OCI-LY7 (cell line): ENCODE results near the gene DIAPH3. TPM values are rescaled to one million over a fixed set of nuclear protein-coding genes. Genes with fewer than 3 reads are reported as not detected.

Experiments used
- BruUV-seq: library from RNA; stranded (reverse); fragments of 400-500 nt; replicated peaks from 2 replicates; lab custom pipeline; 2021; lab: Mats Ljungman, UMichigan
- CTCF ChIA-PET: fragments of 300-600 bp; sonication (Branson Sonifier 250); formaldehyde crosslinking; loops from one replicate; lab custom pipeline; 2022; ENCODE audit warnings: antibody characterized with exemption; ENCODE audit not compliant: unreplicated experiment; lab: Charles Lee
- POLR2A ChIA-PET: fragments of 300-600 bp; sonication (Branson Sonifier 250); formaldehyde crosslinking; loops from one replicate; lab custom pipeline; 2022; ENCODE audit warnings: antibody characterized with exemption; lab: Charles Lee
- DNase-seq: peaks from one replicate; pipeline ENCODE4 v3.0.0-alpha.2; 2015; ENCODE audit warnings: low spot score
- H2AFZ ChIP-seq: fragments of 200-600 bp; sonication (generic), shearing (Covaris generic); 2 replicates; pipeline ENCODE4 v1.6.1; 2014; ENCODE audit warnings: mild to moderate bottlenecking, antibody characterized with exemption, low read length, moderate library complexity
- H3K27ac ChIP-seq: fragments of 200-600 bp; sonication (generic); 2 replicates; pipeline ENCODE4 v1.5.1; 2014; ENCODE audit warnings: mixed run types, low read depth, mild to moderate bottlenecking, moderate library complexity, low read length, inconsistent platforms; ENCODE audit not compliant: poor library complexity, severe bottlenecking
- H3K36me3 ChIP-seq: fragments of 200-600 bp; sonication (generic); 2 replicates; pipeline ENCODE4 v1.6.1; 2014; ENCODE audit warnings: mild to moderate bottlenecking, antibody characterized with exemption, low read length, moderate library complexity, mixed read lengths; ENCODE audit not compliant: insufficient read depth
- H3K4me1 ChIP-seq: fragments of 200-600 bp; sonication (generic); 2 replicates; pipeline ENCODE4 v1.5.1; 2014; ENCODE audit warnings: mild to moderate bottlenecking, low read length; ENCODE audit not compliant: insufficient read depth, poor library complexity, severe bottlenecking
- H3K4me2 ChIP-seq: fragments of 200-600 bp; sonication (generic); 2 replicates; pipeline ENCODE4 v1.6.1; 2014; ENCODE audit warnings: mild to moderate bottlenecking, low read length
- H3K4me3 ChIP-seq: fragments of 200-600 bp; sonication (generic); 2 replicates; pipeline ENCODE4 v1.5.1; 2014; ENCODE audit warnings: mild to moderate bottlenecking, low read depth, low read length; ENCODE audit not compliant: poor library complexity, severe bottlenecking
- H3K79me2 ChIP-seq: fragments of 200-600 bp; sonication (generic); 2 replicates; pipeline ENCODE4 v1.6.1; 2016; ENCODE audit warnings: low read depth, mild to moderate bottlenecking, low read length, moderate library complexity, mixed read lengths; ENCODE audit not compliant: insufficient read depth
- H3K9me2 ChIP-seq: fragments of 200-600 bp; sonication (generic); 2 replicates; pipeline ENCODE4 v1.6.1; 2016; ENCODE audit warnings: mild to moderate bottlenecking, low read length, mixed read lengths; ENCODE audit not compliant: insufficient read depth
- H3K9me3 ChIP-seq: fragments of 200-600 bp; sonication (generic); 2 replicates; pipeline ENCODE4 v1.6.1; 2014; ENCODE audit warnings: mild to moderate bottlenecking, mixed run types, low read length, mixed read lengths
- H4K20me1 ChIP-seq: fragments of 200-600 bp; sonication (generic); 2 replicates; pipeline ENCODE4 v1.6.1; 2014; ENCODE audit warnings: mild to moderate bottlenecking, antibody characterized with exemption, low read length, moderate library complexity, mixed read lengths; ENCODE audit not compliant: insufficient read depth
- CTCF ChIP-seq: fragments of 200-600 bp; sonication (generic); conservative IDR thresholded peaks from 2 replicates; pipeline ENCODE4 v1.5.1; 2014; ENCODE audit warnings: mild to moderate bottlenecking, antibody characterized with exemption, low read length, moderate library complexity, mixed read lengths
- EZH2phosphoT487 ChIP-seq: fragments of 200-600 bp; sonication (generic); IDR thresholded peaks from 2 replicates; pipeline ENCODE4 v1.6.1; 2018; ENCODE audit warnings: low read depth, borderline replicate concordance, mild to moderate bottlenecking, mixed run types, antibody characterized with exemption, low read length, moderate library complexity, mixed read lengths
- intact Hi-C: fragments of 100-400 bp; cut with micrococcal nuclease; formaldehyde crosslinking; loops from one replicate; pipeline ENCODE4 v1.10.0; 2022; ENCODE audit not compliant: unreplicated experiment
- total RNA-seq, 2 experiments: library from RNA; depleted of rRNA in 1 of 2; stranded (reverse); fragments of >200 nt in 1 of 2; shearing (Covaris generic) in 1 of 2; gene quantifications; 2 replicates each; pipeline ENCODE4 v1.2.3, GENCODE V29; 2014 to 2022

The DIAPH3 gene
- total RNA-seq, 2 experiments from 2014 or later: 33.5 to 37.2 TPM

- CTCF ChIA-PET: no interaction called here
- no peaks in the 10 kb centered on the region for H4K20me1 ChIP-seq
- H2AFZ ChIP-seq: no peak overlapping the region
- DNase-seq: peak; percentile 39
- H3K9me3 ChIP-seq: no peaks in the 10 kb centered on the region
- no peaks in the 10 kb centered on the region for H3K4me1 ChIP-seq
- POLR2A ChIA-PET: interaction anchor here (0.5 to 1.2 kb wide), 3 partner anchors 9 to 200 kb away, joined by 3 read pairs; no protein-coding TSS in a partner anchor
- no peaks in the 10 kb centered on the region for H3K79me2 ChIP-seq
- peak; percentile 87 for TF ChIP-seq CTCF
- no peak for TF ChIP-seq EZH2phosphoT487
- no peaks in the 10 kb centered on the region for H3K9me2 ChIP-seq
- no peak overlapping the region for H3K27ac ChIP-seq
- intact Hi-C loops: loop anchor here (5.0 kb wide), 2 partner anchors 227 to 752 kb away; no protein-coding TSS in a partner anchor
- no peak overlapping the region for H3K4me2 ChIP-seq
- H3K4me3 ChIP-seq: no peak overlapping the region
- no peaks in the 10 kb centered on the region for H3K36me3 ChIP-seq
- BruUV-seq: no TSS peak
Measured at GRCh38 chr13:59680429-59681024, 483.2 kb downstream of the DIAPH3 start.

- H3K9me2 ChIP-seq: no peaks in the 10 kb centered on the region
- ChIA-PET CTCF (no interaction called here), POLR2A (interaction anchor here (1.0 to 1.2 kb wide), 2 partner anchors 9 to 11 kb away, joined by 3 read pairs; no protein-coding TSS in a partner anchor)
- no peaks in the 10 kb centered on the region for H3K36me3 ChIP-seq
- H3K4me3 ChIP-seq: no peak overlapping the region
- no peaks in the 10 kb centered on the region for H3K4me1 ChIP-seq
- no peaks in the 10 kb centered on the region for H4K20me1 ChIP-seq
- intact Hi-C loops: loop anchor here (5.0 kb wide), 1 partner anchor 653 kb away; no protein-coding TSS in a partner anchor
- H3K79me2 ChIP-seq: no peaks in the 10 kb centered on the region
- no peak overlapping the region for H3K27ac ChIP-seq
- no peak for DNase-seq
- no peak for TF ChIP-seq EZH2phosphoT487
- no peak for TF ChIP-seq CTCF
- H3K9me3 ChIP-seq: no peaks in the 10 kb centered on the region
- no peak overlapping the region for H3K4me2 ChIP-seq
- BruUV-seq: no TSS peak
- no peak overlapping the region for H2AFZ ChIP-seq
Measured at GRCh38 chr13:59679254-59679653, 484.5 kb downstream of the DIAPH3 start.
